Fibroblast of lung (primary cell): ENCODE data around the gene GLB1L. TPM values are rescaled to one million over a fixed set of nuclear protein-coding genes. Genes with fewer than 3 reads are reported as not detected.

Experiments
- DNase-seq, 2 donors: peaks; one replicate each; pipeline versions ENCODE4 v3.0.0 to v3.0.0-alpha.2; 2010; ENCODE audit warnings: low read depth in 2 of 2
- H2AFZ ChIP-seq: 2 replicates; pipeline ENCODE4 v1.5.1; 2012; ENCODE audit warnings: low read length, control low read depth, inconsistent platforms
- H3K27ac ChIP-seq: 2 replicates; pipeline ENCODE4 v1.5.1; 2011; ENCODE audit warnings: low read length, control low read depth; ENCODE audit not compliant: insufficient read depth
- H3K27me3 ChIP-seq: 2 replicates; pipeline ENCODE4 v1.5.1; 2011; ENCODE audit warnings: mild to moderate bottlenecking, low read length; ENCODE audit not compliant: control insufficient read depth, insufficient read depth
- H3K36me3 ChIP-seq: 2 replicates; pipeline ENCODE4 v1.5.1; 2011; ENCODE audit warnings: low read length; ENCODE audit not compliant: control insufficient read depth, insufficient read depth
- H3K4me1 ChIP-seq: 2 replicates; pipeline ENCODE4 v1.5.1; 2011; ENCODE audit warnings: low read length; ENCODE audit not compliant: control insufficient read depth, insufficient read depth; ENCODE audit errors: extremely low read depth
- H3K4me2 ChIP-seq: 2 replicates; pipeline ENCODE4 v1.5.1; 2011; ENCODE audit warnings: low read length, control low read depth; ENCODE audit not compliant: insufficient read depth; ENCODE audit errors: extremely low read depth
- H3K4me3 ChIP-seq, 4 experiments: fragments of 200-600 bp in 1 of 4; sonication (generic) in 1 of 4; replicated peaks in 1 of 4; 2 replicates each; pipeline ENCODE4 v1.5.1; 2011 to 2016; ENCODE audit warnings: low read length in 4 of 4, low read depth in 3 of 4, mild to moderate bottlenecking in 3 of 4, control low read depth in 2 of 4, inconsistent platforms in 1 of 4, mixed read lengths in 1 of 4; ENCODE audit not compliant: insufficient read depth in 1 of 4; ENCODE audit errors: control extremely low read depth in 1 of 4
- H3K79me2 ChIP-seq: 2 replicates; pipeline ENCODE4 v1.5.1; 2012; ENCODE audit warnings: mild to moderate bottlenecking, low read length, inconsistent platforms; ENCODE audit not compliant: control insufficient read depth, insufficient read depth
- H3K9ac ChIP-seq: 2 replicates; pipeline ENCODE4 v1.5.1; 2011; ENCODE audit warnings: mild to moderate bottlenecking, low read length, control low read depth; ENCODE audit not compliant: insufficient read depth
- H3K9me3 ChIP-seq: 2 replicates; pipeline ENCODE4 v1.5.1; 2012; ENCODE audit warnings: low read depth, low read length; ENCODE audit not compliant: control insufficient read depth, insufficient read depth
- H4K20me1 ChIP-seq: 2 replicates; pipeline ENCODE4 v1.5.1; 2011; ENCODE audit warnings: low read length; ENCODE audit not compliant: control insufficient read depth, insufficient read depth; ENCODE audit errors: extremely low read depth
- EZH2 ChIP-seq: IDR thresholded peaks from 2 replicates; pipeline ENCODE4 v1.5.1; 2012; ENCODE audit warnings: low read length, control low read depth, mild to moderate bottlenecking; ENCODE audit errors: missing control alignments
- polyA plus RNA-seq, 2 donors: library from polyadenylated mRNA; depleted of rRNA in 1 of 2; stranded (reverse) in 1 of 2; unstranded in 1 of 2; fragments of >200 nt; gene quantifications; 2 replicates each; pipeline ENCODE4 v1.2.1, GENCODE V29; 2011 to 2012; ENCODE audit warnings: missing spikeins in 1 of 2
- total RNA-seq: library from RNA; depleted of rRNA; stranded (reverse); fragments of >200 nt; gene quantifications from 2 replicates; pipeline ENCODE4 v1.2.1, GENCODE V29; 2014
- TF ChIP-seq, protein P1 (sequence below), 2 donors: IDR thresholded peaks in 1 of 2; conservative IDR thresholded peaks in 1 of 2; 1 replicate in 1 of 2; 2 replicates in 1 of 2; pipeline ENCODE4 v1.5.1; 2011 to 2012; ENCODE audit warnings: low read length in 2 of 2, control low read depth in 1 of 2, inconsistent platforms in 1 of 2, low read depth in 1 of 2, mild to moderate bottlenecking in 1 of 2

Gene GLB1L
- total and polyA plus RNA-seq, 2 donors (not counting 1 experiment from before 2014, with no cell fraction given): 12.8 to 28.2 TPM

DNA sequence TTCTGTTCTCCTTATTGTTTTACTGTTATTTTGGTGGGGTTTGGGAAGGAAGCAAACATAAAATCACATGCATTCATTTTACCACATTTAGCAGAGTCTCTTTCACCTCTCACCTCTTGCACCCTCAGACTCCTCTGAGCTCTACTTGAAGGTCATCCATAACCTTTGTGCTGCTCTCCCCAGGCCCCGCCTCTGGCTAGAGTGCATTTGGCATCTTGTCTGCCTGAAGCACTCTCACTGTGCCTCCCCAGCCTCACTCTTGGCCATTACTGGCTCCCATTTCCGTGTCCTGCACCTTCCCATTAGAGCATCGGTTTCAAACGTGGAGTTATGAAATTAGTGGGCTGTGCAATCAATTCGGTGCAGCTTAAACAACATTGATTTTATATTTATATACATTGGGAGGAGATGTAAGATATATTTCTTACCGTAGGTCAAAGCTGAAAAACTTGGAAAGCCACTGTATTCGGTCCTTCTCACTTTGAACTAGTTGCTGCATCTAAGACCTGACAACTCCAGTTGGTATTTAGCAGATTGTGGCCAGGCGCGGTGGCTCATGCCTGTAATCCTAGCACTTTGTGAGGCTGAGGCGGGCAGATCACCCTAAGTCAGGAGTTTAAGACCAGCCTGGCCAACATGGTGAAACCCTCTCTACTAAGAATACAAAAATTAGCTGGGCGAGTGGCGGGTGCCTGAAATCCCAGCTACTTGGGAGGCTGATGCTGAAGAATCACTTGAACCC lies 45.6 kb downstream of the GLB1L start:
- no peak overlapping the region for H2AFZ ChIP-seq
- H4K20me1 ChIP-seq: no peaks in the 10 kb centered on the region
- H3K27ac ChIP-seq: no peak overlapping the region
- H3K4me2 ChIP-seq: no peak overlapping the region
- no peak overlapping the region for H3K9ac ChIP-seq
- DNase-seq: no peak
- peaks cover 8% of the 10 kb centered on the region for H3K27me3 ChIP-seq
- H3K4me1 ChIP-seq: no peaks in the 10 kb centered on the region
- H3K4me3 ChIP-seq: no peak overlapping the region
- TF ChIP-seq EZH2: no peak
- TF ChIP-seq, protein P1, sequence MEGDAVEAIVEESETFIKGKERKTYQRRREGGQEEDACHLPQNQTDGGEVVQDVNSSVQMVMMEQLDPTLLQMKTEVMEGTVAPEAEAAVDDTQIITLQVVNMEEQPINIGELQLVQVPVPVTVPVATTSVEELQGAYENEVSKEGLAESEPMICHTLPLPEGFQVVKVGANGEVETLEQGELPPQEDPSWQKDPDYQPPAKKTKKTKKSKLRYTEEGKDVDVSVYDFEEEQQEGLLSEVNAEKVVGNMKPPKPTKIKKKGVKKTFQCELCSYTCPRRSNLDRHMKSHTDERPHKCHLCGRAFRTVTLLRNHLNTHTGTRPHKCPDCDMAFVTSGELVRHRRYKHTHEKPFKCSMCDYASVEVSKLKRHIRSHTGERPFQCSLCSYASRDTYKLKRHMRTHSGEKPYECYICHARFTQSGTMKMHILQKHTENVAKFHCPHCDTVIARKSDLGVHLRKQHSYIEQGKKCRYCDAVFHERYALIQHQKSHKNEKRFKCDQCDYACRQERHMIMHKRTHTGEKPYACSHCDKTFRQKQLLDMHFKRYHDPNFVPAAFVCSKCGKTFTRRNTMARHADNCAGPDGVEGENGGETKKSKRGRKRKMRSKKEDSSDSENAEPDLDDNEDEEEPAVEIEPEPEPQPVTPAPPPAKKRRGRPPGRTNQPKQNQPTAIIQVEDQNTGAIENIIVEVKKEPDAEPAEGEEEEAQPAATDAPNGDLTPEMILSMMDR (conservative IDR thresholded peaks at IDR 0.05 in 1 of 2, IDR thresholded peaks at IDR 0.05 in 1 of 2; ENCODE audit: low read depth in 1 of 2, low read length in 2 of 2): no peak
- no peaks in the 10 kb centered on the region for H3K79me2 ChIP-seq
- no peaks in the 10 kb centered on the region for H3K36me3 ChIP-seq
- H3K9me3 ChIP-seq: no peaks in the 10 kb centered on the region

DNA sequence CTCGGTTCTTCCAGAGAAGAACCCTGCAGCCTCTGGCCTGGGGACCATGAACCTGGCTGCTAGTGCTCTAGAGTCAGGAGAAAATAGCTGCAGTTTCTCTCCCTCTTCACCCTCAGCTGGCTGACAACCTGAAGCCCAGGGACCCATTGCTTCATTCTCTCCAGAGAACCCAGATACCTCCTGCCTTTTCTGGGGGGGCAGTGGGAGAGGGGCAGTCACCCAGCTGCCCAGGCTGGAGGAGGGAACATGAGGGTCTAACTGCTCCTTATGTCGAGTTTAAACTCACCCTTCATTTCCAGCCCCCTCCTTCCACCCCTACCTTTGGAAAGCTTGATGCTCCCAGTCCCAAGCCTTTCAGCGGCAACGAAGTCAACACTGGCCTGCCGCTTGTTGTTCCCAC lies 46.3 kb downstream of the GLB1L start:
- Histone ChIP-seq H3K9me3 (no peaks in the 10 kb centered on the region), H3K27me3 (peaks cover 7% of the 10 kb centered on the region), H2AFZ (no peak overlapping the region), H4K20me1 (no peaks in the 10 kb centered on the region), H3K9ac (no peak overlapping the region), H3K79me2 (no peaks in the 10 kb centered on the region), H3K4me3 (no peak overlapping the region), H3K4me2 (no peak overlapping the region), H3K27ac (no peak overlapping the region), H3K36me3 (no peaks in the 10 kb centered on the region), H3K4me1 (no peaks in the 10 kb centered on the region)
- DNase-seq: no peak
- TF ChIP-seq, protein P1 (conservative IDR thresholded peaks at IDR 0.05 in 1 of 2, IDR thresholded peaks at IDR 0.05 in 1 of 2; ENCODE audit: low read depth in 1 of 2, low read length in 2 of 2): no peak
- TF ChIP-seq EZH2: no peak

DNA sequence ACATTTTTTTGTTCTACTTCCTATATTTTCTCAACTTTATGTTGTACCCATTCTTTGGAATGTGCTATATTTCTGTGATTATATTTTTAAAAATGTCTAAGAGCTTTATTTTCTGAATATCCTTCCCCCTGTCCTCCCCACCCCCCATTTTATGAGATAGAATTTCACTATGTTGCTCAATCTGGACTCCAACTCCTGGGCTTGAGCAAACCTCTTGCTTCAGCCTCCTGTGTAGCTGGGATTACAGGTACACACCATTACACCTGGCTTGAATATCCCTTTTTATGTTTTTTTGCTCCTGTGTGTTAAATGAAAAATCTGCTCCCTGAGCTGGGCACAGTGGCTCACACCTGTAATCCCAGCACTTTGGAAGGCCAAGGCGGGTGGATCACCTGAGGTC lies 47.9 kb downstream of the GLB1L start:
- Histone ChIP-seq H2AFZ (no peak overlapping the region), H3K27me3 (peaks cover 7% of the 10 kb centered on the region)

More for the DNA sequence above, 47.9 kb downstream of the GLB1L start:
- DNase-seq: no peak
- no peaks in the 10 kb centered on the region for H3K36me3 ChIP-seq
- no peak overlapping the region for H3K9ac ChIP-seq
- no peak for TF ChIP-seq EZH2
- TF ChIP-seq, protein P1 (conservative IDR thresholded peaks at IDR 0.05 in 1 of 2, IDR thresholded peaks at IDR 0.05 in 1 of 2; ENCODE audit: low read depth in 1 of 2, low read length in 2 of 2): no peak
- H3K4me2 ChIP-seq: no peak overlapping the region
- no peak overlapping the region for H3K4me3 ChIP-seq
- no peaks in the 10 kb centered on the region for H4K20me1 ChIP-seq
- H3K27ac ChIP-seq: no peak overlapping the region
- no peaks in the 10 kb centered on the region for H3K4me1 ChIP-seq
- no peaks in the 10 kb centered on the region for H3K9me3 ChIP-seq
- no peaks in the 10 kb centered on the region for H3K79me2 ChIP-seq
